H1 (cell line): Measurements from ENCODE around the gene STX8.

Source experiments
- EGR1 ChIP-seq: IDR thresholded peaks from 2 replicates; pipeline ENCODE4 v1.6.1; 2011; ENCODE audit warnings: low read depth, low read length, borderline replicate concordance
- EP300 ChIP-seq, 2 experiments: IDR thresholded peaks; 1 replicate in 1 of 2; 2 replicates in 1 of 2; pipeline ENCODE4 v1.6.1; 2011 to 2012; ENCODE audit warnings: low read depth in 2 of 2, low read length in 2 of 2, mild to moderate bottlenecking in 2 of 2, borderline replicate concordance in 1 of 2, inconsistent platforms in 1 of 2, moderate library complexity in 1 of 2
- EZH2 ChIP-seq: fragments of 200-600 bp; sonication (generic); IDR thresholded peaks from 2 replicates; pipeline ENCODE4 v1.7.1; 2012; ENCODE audit warnings: low read depth, mild to moderate bottlenecking, moderate library complexity, low read length, inconsistent platforms; ENCODE audit not compliant: severe bottlenecking
- GABPA ChIP-seq: IDR thresholded peaks from 2 replicates; pipeline ENCODE4 v1.6.1; 2011; ENCODE audit warnings: mild to moderate bottlenecking, low read length, moderate library complexity, borderline replicate concordance; ENCODE audit not compliant: insufficient read depth
- JUN ChIP-seq: IDR thresholded peaks from 2 replicates; pipeline ENCODE4 v1.6.1; 2011; ENCODE audit warnings: low read depth, mild to moderate bottlenecking, improper control_type of control experiment, low read length
- POLR2A ChIP-seq, 2 experiments: IDR thresholded peaks; 1 replicate in 1 of 2; 2 replicates in 1 of 2; pipeline ENCODE4 v1.6.1; 2011; ENCODE audit warnings: low read depth in 2 of 2, low read length in 2 of 2, mild to moderate bottlenecking in 2 of 2; ENCODE audit errors: control extremely low read depth in 1 of 2
- POLR2AphosphoS5 ChIP-seq: IDR thresholded peaks from 2 replicates; pipeline ENCODE4 v1.6.1; 2011; ENCODE audit warnings: low read depth, low read length
- RBBP5 ChIP-seq: IDR thresholded peaks from 2 replicates; pipeline ENCODE4 v1.7.1; 2012; ENCODE audit warnings: low read depth, mild to moderate bottlenecking, inconsistent platforms, low read length, moderate library complexity, borderline replicate concordance
- RFX5 ChIP-seq: IDR thresholded peaks from 2 replicates; pipeline ENCODE4 v1.6.1; 2011; ENCODE audit warnings: low read depth, low read length, improper control_type of control experiment, borderline replicate concordance
- SIN3A ChIP-seq, 2 experiments: IDR thresholded peaks in 1 of 2; conservative IDR thresholded peaks in 1 of 2; 2 replicates each; pipeline ENCODE4 v1.6.1; 2011 to 2012; ENCODE audit warnings: low read length in 2 of 2, improper control_type of control experiment in 1 of 2, low read depth in 1 of 2, mild to moderate bottlenecking in 1 of 2
- SUZ12 ChIP-seq: fragments of 200-600 bp; sonication (generic); IDR thresholded peaks from 2 replicates; pipeline ENCODE4 v1.6.1; 2012; ENCODE audit warnings: mild to moderate bottlenecking, inconsistent platforms, low read length, moderate library complexity, mixed read lengths
- TEAD4 ChIP-seq: IDR thresholded peaks from 2 replicates; pipeline ENCODE4 v1.6.1; 2012; ENCODE audit warnings: low read depth, low read length, inconsistent platforms, mixed read lengths
- ZNF274 ChIP-seq: IDR thresholded peaks from 2 replicates; pipeline ENCODE4 v1.7.0; 2012; ENCODE audit warnings: low read length, borderline replicate concordance; ENCODE audit errors: extremely low read depth
- TF ChIP-seq, protein P1 (sequence below), 3 experiments: IDR thresholded peaks; 1 replicate in 2 of 3; 2 replicates in 1 of 3; pipeline versions ENCODE4 v1.5.1 to v1.6.1; 2011; ENCODE audit warnings: low read length in 3 of 3, mild to moderate bottlenecking in 3 of 3, inconsistent platforms in 2 of 3, low read depth in 1 of 3, moderate library complexity in 1 of 3; ENCODE audit not compliant: insufficient read depth in 1 of 3; ENCODE audit errors: control extremely low read depth in 1 of 3

DNA sequence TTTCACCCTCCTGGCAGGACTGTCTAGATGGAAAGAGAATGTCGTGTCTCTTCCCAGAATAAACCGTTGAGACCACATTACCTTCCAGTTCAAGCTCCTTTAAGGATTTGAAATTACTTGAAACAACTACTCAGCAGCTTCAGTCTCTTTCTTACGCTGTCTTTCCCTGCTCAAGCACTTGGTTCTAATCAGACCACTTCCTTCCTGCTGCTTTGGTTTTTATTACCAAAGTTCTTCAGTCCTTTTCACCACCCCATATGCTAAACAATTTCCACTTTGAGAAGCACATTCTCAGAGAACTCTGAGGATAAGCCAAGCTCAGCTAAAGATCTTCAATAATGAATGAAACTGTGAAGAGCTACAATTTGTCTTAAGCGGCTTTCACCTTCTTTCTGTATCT, 105.4 kb downstream of the STX8 start:
- TF ChIP-seq POLR2A (IDR thresholded peaks at IDR 0.05; ENCODE audit: control extremely low read depth in 1 of 2, low read depth in 2 of 2, low read length in 2 of 2) (no peak), ZNF274 (no peak), RFX5 (no peak), SUZ12 (no peak), GABPA (no peak), TEAD4 (no peak), JUN (no peak), EP300 (IDR thresholded peaks at IDR 0.05; ENCODE audit: borderline replicate concordance in 1 of 2, low read depth in 2 of 2, low read length in 2 of 2) (no peak), SIN3A (conservative IDR thresholded peaks at IDR 0.05 in 1 of 2, IDR thresholded peaks at IDR 0.05 in 1 of 2; ENCODE audit: low read depth in 1 of 2, low read length in 2 of 2) (no peak), EZH2 (no peak), RBBP5 (no peak), EGR1 (no peak), POLR2AphosphoS5 (no peak)
- TF ChIP-seq, protein P1, sequence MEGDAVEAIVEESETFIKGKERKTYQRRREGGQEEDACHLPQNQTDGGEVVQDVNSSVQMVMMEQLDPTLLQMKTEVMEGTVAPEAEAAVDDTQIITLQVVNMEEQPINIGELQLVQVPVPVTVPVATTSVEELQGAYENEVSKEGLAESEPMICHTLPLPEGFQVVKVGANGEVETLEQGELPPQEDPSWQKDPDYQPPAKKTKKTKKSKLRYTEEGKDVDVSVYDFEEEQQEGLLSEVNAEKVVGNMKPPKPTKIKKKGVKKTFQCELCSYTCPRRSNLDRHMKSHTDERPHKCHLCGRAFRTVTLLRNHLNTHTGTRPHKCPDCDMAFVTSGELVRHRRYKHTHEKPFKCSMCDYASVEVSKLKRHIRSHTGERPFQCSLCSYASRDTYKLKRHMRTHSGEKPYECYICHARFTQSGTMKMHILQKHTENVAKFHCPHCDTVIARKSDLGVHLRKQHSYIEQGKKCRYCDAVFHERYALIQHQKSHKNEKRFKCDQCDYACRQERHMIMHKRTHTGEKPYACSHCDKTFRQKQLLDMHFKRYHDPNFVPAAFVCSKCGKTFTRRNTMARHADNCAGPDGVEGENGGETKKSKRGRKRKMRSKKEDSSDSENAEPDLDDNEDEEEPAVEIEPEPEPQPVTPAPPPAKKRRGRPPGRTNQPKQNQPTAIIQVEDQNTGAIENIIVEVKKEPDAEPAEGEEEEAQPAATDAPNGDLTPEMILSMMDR (IDR thresholded peaks at IDR 0.05; ENCODE audit: control extremely low read depth in 1 of 3, insufficient read depth in 1 of 3, low read depth in 1 of 3, low read length in 3 of 3) = no peak
